DMS53 treated with DMSO at 0.1 percent for 48 hours (cell line): ENCODE measurements around the gene PEAK3.

Source experiments
- DNase-seq: peaks from one replicate; lab custom pipeline; 2025; ENCODE audit not compliant: unreplicated experiment; lab: John Stamatoyannopoulos, UW

PEAK3 gene

GRCh38 chr19:2252055-2252796 is 29.7 kb downstream of the PEAK3 start:
- DNase-seq = no peak

GRCh38 chr19:2251106-2252054 is 30.6 kb downstream of the PEAK3 start:
- DNase-seq = no peak

GRCh38 chr19:2250766-2251105 is 31.2 kb downstream of the PEAK3 start:
- no peak for DNase-seq

GRCh38 chr19:2249880-2250765 is 31.9 kb downstream of the PEAK3 start:
- no peak for DNase-seq

- DNase-seq = no peak
Observed at GRCh38 chr19:2249010-2249866, 32.7 kb downstream of the PEAK3 start, which contains the start of gene AMH. Gene AMH, plus strand, starts transcription at chr19:2249323. Its CDS starts 10 bp downstream, at chr19:2249333.

- DNase-seq = no peak
Observed at GRCh38 chr19:2248136-2249009, 33.6 kb downstream of the PEAK3 start.

- no peak for DNase-seq
Observed at GRCh38 chr19:2247433-2248101, 34.4 kb downstream of the PEAK3 start.

- DNase-seq = no peak
Observed at GRCh38 chr19:2246801-2247361, 35.1 kb downstream of the PEAK3 start.

- DNase-seq = no peak
Observed at GRCh38 chr19:2246014-2246620, 35.9 kb downstream of the PEAK3 start.

- no peak for DNase-seq
Observed at GRCh38 chr19:2245273-2245672, 36.7 kb downstream of the PEAK3 start.

GRCh38 chr19:2244486-2244885 is 37.5 kb downstream of the PEAK3 start:
- DNase-seq = no peak

GRCh38 chr19:2244125-2244411 is 37.9 kb downstream of the PEAK3 start:
- no peak for DNase-seq

GRCh38 chr19:2243274-2244124 is 38.5 kb downstream of the PEAK3 start:
- DNase-seq = no peak

- DNase-seq = no peak
Observed at GRCh38 chr19:2242816-2243215, 39.2 kb downstream of the PEAK3 start.

GRCh38 chr19:2242092-2242537 is 39.9 kb downstream of the PEAK3 start:
- no peak for DNase-seq

- DNase-seq = no peak
Observed at GRCh38 chr19:2240881-2241760, 40.9 kb downstream of the PEAK3 start.
